Measurements from ENCODE around the gene TRAF2.

Gene TRAF2

GRCh38 chr9:136949817-136950655, 63.7 kb downstream of the TRAF2 start:
- peak; percentile 86 for DNase-seq

GRCh38 chr9:136950656-136951276, 64.5 kb downstream of the TRAF2 start:
- DNase-seq: no peak

- no peak for DNase-seq
These were observed 65.4 kb downstream of the TRAF2 start, which contains the start of gene LCN12 for GRCh38 chr9:136951541-136952320. LCN12 (plus strand) TSS chr9:136952273; CDS start chr9:136952328, 55 bp downstream.

- no peak for DNase-seq
These were observed 66.1 kb downstream of the TRAF2 start for GRCh38 chr9:136952321-136952850.

GRCh38 chr9:136952876-136953770, 66.8 kb downstream of the TRAF2 start:
- DNase-seq: no peak

- DNase-seq: no peak
These were observed 67.5 kb downstream of the TRAF2 start for GRCh38 chr9:136953771-136954269.

GRCh38 chr9:136954270-136955083, 68.2 kb downstream of the TRAF2 start:
- DNase-seq: no peak

GRCh38 chr9:136955202-136955942, 69.1 kb downstream of the TRAF2 start:
- DNase-seq: no peak

- no peak for DNase-seq
These were observed 69.6 kb downstream of the TRAF2 start for GRCh38 chr9:136955943-136956335.

- no peak for DNase-seq
These were observed 70.3 kb downstream of the TRAF2 start for GRCh38 chr9:136956604-136957003.

GRCh38 chr9:136957461-136957860, 71.1 kb downstream of the TRAF2 start:
- DNase-seq: no peak

- DNase-seq: no peak
These were observed 71.6 kb downstream of the TRAF2 start for GRCh38 chr9:136957901-136958300.

GRCh38 chr9:136958473-136958872, 72.2 kb downstream of the TRAF2 start:
- DNase-seq: no peak

GRCh38 chr9:136958898-136959850, 72.9 kb downstream of the TRAF2 start:
- no peak for DNase-seq

- no peak for DNase-seq
These were observed 74.1 kb downstream of the TRAF2 start for GRCh38 chr9:136960212-136960937.

GRCh38 chr9:136960938-136961275, 74.6 kb downstream of the TRAF2 start:
- no peak for DNase-seq

- no peak for DNase-seq
These were observed 75.2 kb downstream of the TRAF2 start for GRCh38 chr9:136961279-136962065.

GRCh38 chr9:136962163-136962562, 75.8 kb downstream of the TRAF2 start:
- no peak for DNase-seq
